Testis (tissue), 2 donors: ENCODE measurements around the gene SLC28A2.

ENCODE experiments used
- CTCF ChIP-seq, 3 experiments: fragments of 450-650 bp in 2 of 3; fragments of 200-600 bp in 1 of 3; sonication (generic) in 1 of 3; IDR thresholded peaks; one replicate each; pipeline ENCODE4 v1.5.1; 2016 to 2019; ENCODE audit warnings: antibody characterized with exemption in 3 of 3, mild to moderate bottlenecking in 2 of 3, moderate library complexity in 1 of 3
- POLR2A ChIP-seq: fragments of 450-650 bp; IDR thresholded peaks from one replicate; pipeline ENCODE4 v1.6.1; 2017; ENCODE audit warnings: antibody characterized with exemption, mild to moderate bottlenecking, moderate library complexity

- TF ChIP-seq CTCF (IDR thresholded peaks at IDR 0.05) (no peak), POLR2A (no peak)
Measured at GRCh38 chr15:45288947-45289346, 36.9 kb downstream of the SLC28A2 start.
